ENCODE data around the gene EDAR.

The EDAR gene

GRCh38 chr2:108918941-108919341, 70.1 kb downstream of the EDAR start:
- no peaks in the 10 kb centered on the region for H3K36me3 ChIP-seq (ENCODE audit: insufficient read depth, low read length)
- TF ChIP-seq EZH2 (IDR thresholded peaks at IDR 0.05) (no peak), POLR2AphosphoS5 (IDR thresholded peaks at IDR 0.05; ENCODE audit: borderline replicate concordance, low read depth, low read length) (no peak), FOXP2 (optimal IDR thresholded peaks at IDR 0.05; ENCODE audit: control extremely low read depth, extremely low read length, insufficient read depth) (no peak)
- H3K9me3 ChIP-seq (ENCODE audit: low read depth, low read length) = no peaks in the 10 kb centered on the region
- no peak for DNase-seq (ENCODE audit: low read depth, low spot score)
- no peak overlapping the region for H3K27ac ChIP-seq
- H3K4me3 ChIP-seq = no peak overlapping the region
- H3K9ac ChIP-seq (ENCODE audit: insufficient read length) = no peak overlapping the region

DNA sequence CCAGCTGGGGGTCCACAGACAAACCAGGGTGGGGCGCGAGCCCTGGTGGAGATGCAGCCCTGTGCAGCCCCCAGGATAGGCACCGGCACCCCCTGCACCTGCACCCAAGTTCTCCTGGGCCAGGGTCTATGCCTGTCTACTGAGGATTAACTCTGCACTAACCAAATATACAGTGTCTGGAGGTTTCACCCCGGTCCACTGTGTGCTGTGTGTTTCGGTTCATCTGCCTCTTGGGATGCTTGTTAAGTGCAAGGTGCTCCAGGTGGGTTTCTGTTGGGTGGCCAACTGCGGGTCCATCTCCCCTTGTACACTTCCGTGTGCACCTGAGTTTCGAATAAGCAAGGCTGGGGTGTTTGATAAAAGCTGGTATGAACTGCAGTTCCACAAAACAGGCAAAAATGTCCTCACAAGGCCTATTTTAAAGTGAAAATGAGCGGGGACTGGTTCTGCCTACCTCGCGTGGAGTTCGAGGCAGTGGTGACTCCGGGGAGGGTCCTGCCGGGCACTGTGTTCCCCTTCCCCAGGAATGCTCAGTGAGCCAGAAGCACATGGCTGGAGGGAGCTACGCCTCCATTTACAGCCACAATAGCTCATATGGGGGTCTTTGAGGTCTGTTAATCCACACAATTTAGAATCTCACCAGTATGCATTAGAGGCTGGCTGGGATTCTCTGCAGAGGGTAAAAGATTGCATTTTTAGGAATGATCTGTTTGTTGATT, 70.7 kb downstream of the EDAR start:
- H3K4me3 ChIP-seq = no peak overlapping the region
- H3K27ac ChIP-seq = no peak overlapping the region
- H3K9me3 ChIP-seq (ENCODE audit: low read depth, low read length) = no peaks in the 10 kb centered on the region
- TF ChIP-seq POLR2AphosphoS5 (IDR thresholded peaks at IDR 0.05; ENCODE audit: borderline replicate concordance, low read depth, low read length) (no peak), EZH2 (IDR thresholded peaks at IDR 0.05) (no peak), FOXP2 (optimal IDR thresholded peaks at IDR 0.05; ENCODE audit: control extremely low read depth, extremely low read length, insufficient read depth) (no peak)
- H3K36me3 ChIP-seq (ENCODE audit: insufficient read depth, low read length) = no peaks in the 10 kb centered on the region
- DNase-seq (ENCODE audit: low read depth, low spot score) = no peak
- no peak overlapping the region for H3K9ac ChIP-seq (ENCODE audit: insufficient read length)

GRCh38 chr2:108917526-108917925, 71.5 kb downstream of the EDAR start:
- Histone ChIP-seq H3K4me3 (no peak overlapping the region), H3K36me3 (ENCODE audit: insufficient read depth, low read length) (no peaks in the 10 kb centered on the region), H3K27ac (no peak overlapping the region), H3K9me3 (ENCODE audit: low read depth, low read length) (no peaks in the 10 kb centered on the region), H3K9ac (ENCODE audit: insufficient read length) (no peak overlapping the region)
- no peak for DNase-seq (ENCODE audit: low read depth, low spot score)
- TF ChIP-seq EZH2 (IDR thresholded peaks at IDR 0.05) = no peak
- TF ChIP-seq FOXP2 (optimal IDR thresholded peaks at IDR 0.05; ENCODE audit: control extremely low read depth, extremely low read length, insufficient read depth) = no peak
- no peak for TF ChIP-seq POLR2AphosphoS5 (IDR thresholded peaks at IDR 0.05; ENCODE audit: borderline replicate concordance, low read depth, low read length)

- Histone ChIP-seq H3K27ac (no peak overlapping the region), H3K9ac (ENCODE audit: insufficient read length) (no peak overlapping the region), H3K4me3 (no peak overlapping the region), H3K9me3 (ENCODE audit: low read depth, low read length) (no peaks in the 10 kb centered on the region), H3K36me3 (ENCODE audit: insufficient read depth, low read length) (no peaks in the 10 kb centered on the region)
- no peak for TF ChIP-seq POLR2AphosphoS5 (IDR thresholded peaks at IDR 0.05; ENCODE audit: borderline replicate concordance, low read depth, low read length)
- no peak for TF ChIP-seq EZH2 (IDR thresholded peaks at IDR 0.05)
- no peak for TF ChIP-seq FOXP2 (optimal IDR thresholded peaks at IDR 0.05; ENCODE audit: control extremely low read depth, extremely low read length, insufficient read depth)
- DNase-seq (ENCODE audit: low read depth, low spot score) = no peak
Observed at GRCh38 chr2:108916796-108917421, 72.1 kb downstream of the EDAR start.

DNA sequence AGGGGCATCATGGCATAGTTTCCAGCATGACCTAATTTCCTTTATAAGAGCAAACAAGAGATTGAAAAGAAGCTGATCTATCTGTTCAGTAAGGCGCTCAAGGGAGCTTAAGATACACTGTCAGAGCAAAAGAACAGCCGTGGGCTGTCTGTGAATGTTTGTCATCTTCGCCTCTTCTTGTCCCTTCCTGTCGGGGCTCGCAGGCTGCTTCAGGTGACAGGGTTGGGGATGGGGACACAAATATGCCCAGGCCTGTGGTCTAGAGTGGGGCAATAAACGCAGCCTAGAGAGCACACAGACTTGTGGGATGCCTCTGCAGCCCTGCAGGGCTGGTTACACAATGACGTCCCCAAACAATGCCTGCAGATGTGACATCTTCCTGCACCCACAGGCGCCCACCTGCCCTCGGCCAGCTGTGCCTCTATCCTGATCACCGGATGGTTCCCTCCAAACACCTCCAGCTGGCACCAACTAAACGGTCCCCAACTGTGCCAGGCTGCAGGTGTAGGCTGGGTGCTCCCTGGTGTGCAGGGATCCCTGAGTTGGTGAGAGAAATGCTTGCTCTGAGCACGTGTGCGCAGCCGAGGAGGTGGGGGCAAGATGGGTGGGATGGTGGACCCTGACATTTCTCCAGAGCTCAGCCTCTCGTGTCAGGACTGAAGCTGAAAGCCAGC, 72.8 kb downstream of the EDAR start:
- no peaks in the 10 kb centered on the region for H3K36me3 ChIP-seq (ENCODE audit: insufficient read depth, low read length)
- H3K9ac ChIP-seq (ENCODE audit: insufficient read length) = no peak overlapping the region
- no peak for DNase-seq (ENCODE audit: low read depth, low spot score)
- TF ChIP-seq POLR2AphosphoS5 (IDR thresholded peaks at IDR 0.05; ENCODE audit: borderline replicate concordance, low read depth, low read length) (no peak), FOXP2 (optimal IDR thresholded peaks at IDR 0.05; ENCODE audit: control extremely low read depth, extremely low read length, insufficient read depth) (no peak), EZH2 (IDR thresholded peaks at IDR 0.05) (no peak)
- no peak overlapping the region for H3K27ac ChIP-seq
- no peak overlapping the region for H3K4me3 ChIP-seq
- H3K9me3 ChIP-seq (ENCODE audit: low read depth, low read length) = no peaks in the 10 kb centered on the region

- TF ChIP-seq POLR2AphosphoS5 (IDR thresholded peaks at IDR 0.05; ENCODE audit: borderline replicate concordance, low read depth, low read length) = no peak
- no peak for TF ChIP-seq EZH2 (IDR thresholded peaks at IDR 0.05)
- TF ChIP-seq FOXP2 (optimal IDR thresholded peaks at IDR 0.05; ENCODE audit: control extremely low read depth, extremely low read length, insufficient read depth) = no peak
- DNase-seq (ENCODE audit: low read depth, low spot score) = no peak
- no peak overlapping the region for H3K9ac ChIP-seq (ENCODE audit: insufficient read length)
- no peaks in the 10 kb centered on the region for H3K36me3 ChIP-seq (ENCODE audit: insufficient read depth, low read length)
- no peak overlapping the region for H3K4me3 ChIP-seq
- H3K9me3 ChIP-seq (ENCODE audit: low read depth, low read length) = no peaks in the 10 kb centered on the region
- H3K27ac ChIP-seq = no peak overlapping the region
Observed at GRCh38 chr2:108912629-108912902, 76.5 kb downstream of the EDAR start.

- H3K9ac ChIP-seq (ENCODE audit: insufficient read length) = no peak overlapping the region
- no peak overlapping the region for H3K4me3 ChIP-seq
- no peaks in the 10 kb centered on the region for H3K9me3 ChIP-seq (ENCODE audit: low read depth, low read length)
- no peak overlapping the region for H3K27ac ChIP-seq
- no peak for DNase-seq (ENCODE audit: low read depth, low spot score)
- TF ChIP-seq EZH2 (IDR thresholded peaks at IDR 0.05) (no peak), POLR2AphosphoS5 (IDR thresholded peaks at IDR 0.05; ENCODE audit: borderline replicate concordance, low read depth, low read length) (no peak), FOXP2 (optimal IDR thresholded peaks at IDR 0.05; ENCODE audit: control extremely low read depth, extremely low read length, insufficient read depth) (no peak)
- no peaks in the 10 kb centered on the region for H3K36me3 ChIP-seq (ENCODE audit: insufficient read depth, low read length)
Observed at GRCh38 chr2:108911807-108912628, 77.0 kb downstream of the EDAR start.

GRCh38 chr2:108911401-108911800, 77.6 kb downstream of the EDAR start:
- DNase-seq (ENCODE audit: low read depth, low spot score) = no peak
- H3K36me3 ChIP-seq (ENCODE audit: insufficient read depth, low read length) = no peaks in the 10 kb centered on the region
- no peak overlapping the region for H3K9ac ChIP-seq (ENCODE audit: insufficient read length)
- TF ChIP-seq EZH2 (IDR thresholded peaks at IDR 0.05) = no peak
- no peak for TF ChIP-seq FOXP2 (optimal IDR thresholded peaks at IDR 0.05; ENCODE audit: control extremely low read depth, extremely low read length, insufficient read depth)
- TF ChIP-seq POLR2AphosphoS5 (IDR thresholded peaks at IDR 0.05; ENCODE audit: borderline replicate concordance, low read depth, low read length) = no peak
- no peak overlapping the region for H3K4me3 ChIP-seq
- H3K9me3 ChIP-seq (ENCODE audit: low read depth, low read length) = no peaks in the 10 kb centered on the region
- H3K27ac ChIP-seq = no peak overlapping the region

Data from SK-N-MC (cell line).